Uterus (tissue), 2 donors: ENCODE results near the gene PRKAR1B.

Source experiments
- POLR2A ChIP-seq, 2 donors: fragments of 450-650 bp; IDR thresholded peaks; one replicate each; pipeline ENCODE4 v1.6.1; 2016; ENCODE audit warnings: antibody characterized with exemption in 2 of 2, mild to moderate bottlenecking in 1 of 2, moderate library complexity in 1 of 2
- TF ChIP-seq, protein P1 (sequence below), 4 experiments: fragments of 200-600 bp in 2 of 4; fragments of 450-650 bp in 2 of 4; sonication (generic) in 2 of 4; IDR thresholded peaks; one replicate each; pipeline ENCODE4 v1.5.1; 2016 to 2019; ENCODE audit warnings: antibody characterized with exemption in 4 of 4, mild to moderate bottlenecking in 2 of 4, moderate library complexity in 1 of 4

DNA sequence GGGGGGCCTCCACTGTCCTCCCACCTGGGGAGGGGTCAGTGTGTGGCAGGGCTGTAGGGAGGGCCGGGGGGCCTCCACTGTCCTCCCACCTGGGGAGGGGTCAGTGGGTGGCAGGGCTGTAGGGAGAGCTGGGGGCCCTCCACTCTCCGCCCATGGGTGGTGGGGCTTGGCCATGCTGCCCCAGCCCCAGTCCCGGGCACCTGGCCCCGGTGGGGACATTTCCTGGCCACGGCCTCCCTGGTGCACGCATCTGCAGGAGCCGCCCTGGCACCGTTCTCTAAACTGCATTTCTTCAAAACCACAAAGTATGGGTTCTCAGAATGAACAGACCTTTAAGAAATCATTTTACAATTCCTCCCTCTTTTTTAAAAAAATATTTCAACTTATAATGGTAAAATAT is 118.1 kb downstream of the PRKAR1B start:
- no peak for TF ChIP-seq POLR2A (IDR thresholded peaks at IDR 0.05)
- TF ChIP-seq, protein P1, sequence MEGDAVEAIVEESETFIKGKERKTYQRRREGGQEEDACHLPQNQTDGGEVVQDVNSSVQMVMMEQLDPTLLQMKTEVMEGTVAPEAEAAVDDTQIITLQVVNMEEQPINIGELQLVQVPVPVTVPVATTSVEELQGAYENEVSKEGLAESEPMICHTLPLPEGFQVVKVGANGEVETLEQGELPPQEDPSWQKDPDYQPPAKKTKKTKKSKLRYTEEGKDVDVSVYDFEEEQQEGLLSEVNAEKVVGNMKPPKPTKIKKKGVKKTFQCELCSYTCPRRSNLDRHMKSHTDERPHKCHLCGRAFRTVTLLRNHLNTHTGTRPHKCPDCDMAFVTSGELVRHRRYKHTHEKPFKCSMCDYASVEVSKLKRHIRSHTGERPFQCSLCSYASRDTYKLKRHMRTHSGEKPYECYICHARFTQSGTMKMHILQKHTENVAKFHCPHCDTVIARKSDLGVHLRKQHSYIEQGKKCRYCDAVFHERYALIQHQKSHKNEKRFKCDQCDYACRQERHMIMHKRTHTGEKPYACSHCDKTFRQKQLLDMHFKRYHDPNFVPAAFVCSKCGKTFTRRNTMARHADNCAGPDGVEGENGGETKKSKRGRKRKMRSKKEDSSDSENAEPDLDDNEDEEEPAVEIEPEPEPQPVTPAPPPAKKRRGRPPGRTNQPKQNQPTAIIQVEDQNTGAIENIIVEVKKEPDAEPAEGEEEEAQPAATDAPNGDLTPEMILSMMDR (IDR thresholded peaks at IDR 0.05), result no peak
